ENCODE measurements around the gene MUC6.

Gene MUC6

GRCh38 chr11:1034001-1034400 is 2.5 kb downstream of the MUC6 start:
- DNase-seq = no peak

GRCh38 chr11:1033016-1033798 is 3.3 kb downstream of the MUC6 start:
- no peak for DNase-seq

DNA sequence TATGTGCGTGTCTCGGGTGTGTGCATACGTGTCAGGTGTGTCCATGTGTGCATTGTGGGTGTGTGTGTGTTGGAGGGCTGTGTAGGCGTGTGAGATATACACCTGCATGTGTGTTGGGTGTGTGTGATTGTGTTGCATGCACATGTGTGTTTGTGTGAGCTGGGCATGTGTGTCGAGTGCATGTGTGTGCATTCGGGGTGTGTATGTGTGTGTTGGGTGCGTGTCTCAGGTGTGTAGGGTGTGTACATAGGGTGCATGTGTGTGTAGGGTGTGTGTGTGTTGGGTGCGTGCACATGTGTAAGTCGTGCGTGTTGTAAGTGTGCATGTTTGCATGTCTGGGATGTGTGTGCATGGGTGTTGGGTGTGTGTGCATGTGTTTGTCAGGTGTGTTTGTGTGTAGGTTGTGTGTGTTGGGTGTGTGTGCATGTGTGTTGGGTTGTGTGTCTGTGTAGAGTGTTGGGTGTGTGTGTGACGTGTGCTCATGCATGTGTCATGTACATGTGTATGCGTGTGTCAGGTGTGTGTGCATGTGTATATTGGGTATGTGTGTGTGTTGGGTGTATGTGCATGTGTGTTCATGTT is 4.1 kb downstream of the MUC6 start:
- no peak for DNase-seq

DNA sequence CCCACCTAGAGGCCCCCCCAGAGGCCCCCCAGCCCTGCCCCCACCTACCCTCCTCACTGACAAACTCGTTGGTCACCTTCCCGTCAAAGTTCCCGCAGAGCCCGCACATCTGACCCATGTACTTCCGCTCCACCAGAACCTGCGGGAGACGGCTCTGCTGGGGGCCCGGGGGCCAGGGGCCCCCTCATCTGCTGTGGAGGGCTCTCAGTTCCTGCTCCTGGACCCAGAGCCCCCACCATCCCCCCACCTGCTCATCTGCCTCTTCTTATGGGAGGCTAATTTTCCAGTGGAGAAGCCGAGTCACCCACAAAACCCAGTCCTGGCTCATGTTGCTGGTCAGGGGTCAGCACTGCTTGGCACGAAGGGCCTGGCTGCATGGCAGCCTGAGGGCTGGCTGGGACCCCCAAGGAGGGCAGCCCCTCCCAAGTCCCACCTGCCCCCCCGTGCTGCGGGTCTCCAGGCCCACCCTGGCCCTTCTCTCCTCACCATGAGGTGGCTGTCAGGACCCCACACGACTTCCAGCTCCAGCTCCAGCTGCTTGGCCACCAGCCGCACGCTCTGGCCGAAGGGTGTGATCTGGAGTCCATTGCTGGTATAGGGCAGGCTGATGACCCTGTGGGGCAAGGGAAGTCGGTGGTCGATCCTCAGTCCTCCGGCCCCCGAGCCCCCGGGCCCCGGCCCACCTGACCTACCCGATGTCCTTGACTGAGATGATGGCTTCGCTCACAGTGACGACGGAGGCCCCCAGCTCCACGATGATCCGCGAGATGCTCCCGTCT is 5.2 kb downstream of the MUC6 start:
- DNase-seq = no peak

- no peak for DNase-seq
These were observed 6.0 kb downstream of the MUC6 start for GRCh38 chr11:1030556-1030955.

DNA sequence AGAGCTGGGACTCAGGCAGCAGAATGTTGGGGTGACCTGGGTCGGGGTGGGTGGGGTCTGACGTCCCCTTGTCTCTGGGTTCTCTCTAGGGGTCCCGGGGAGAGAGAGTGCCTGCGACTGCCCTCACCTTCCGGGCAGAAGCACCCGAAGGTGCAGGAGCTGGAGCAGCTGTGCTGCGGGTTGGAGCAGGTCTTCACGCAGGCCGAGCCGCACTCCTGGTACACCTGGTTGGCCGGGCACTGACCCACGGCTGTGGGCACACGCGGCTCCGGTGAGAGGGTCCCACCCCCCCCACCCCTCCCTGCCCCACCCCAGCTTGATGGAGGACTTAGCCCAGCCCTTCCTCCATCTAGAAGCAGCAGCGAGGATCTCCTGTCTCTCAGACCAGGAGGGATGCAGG is 6.4 kb downstream of the MUC6 start:
- no peak for DNase-seq

DNA sequence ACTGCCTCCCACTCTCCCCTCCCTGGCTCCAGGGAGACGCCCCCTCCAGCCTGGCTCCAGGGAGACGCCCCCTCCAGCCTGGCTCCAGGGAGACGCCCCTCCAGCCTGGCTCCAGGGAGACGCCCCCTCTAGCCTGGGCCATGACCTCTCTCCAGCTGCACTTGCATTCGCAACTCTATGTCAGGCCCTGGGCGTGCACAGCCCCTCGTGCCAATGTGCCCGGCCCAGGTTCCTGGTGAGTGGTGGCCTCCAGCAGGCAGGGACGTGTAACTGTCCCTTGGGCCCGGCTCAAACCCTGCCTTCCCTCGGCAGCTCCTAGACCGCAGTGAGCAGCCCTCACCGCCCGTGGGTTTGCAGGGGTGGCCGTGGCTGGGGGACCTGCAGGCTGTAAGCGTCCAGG is 6.9 kb downstream of the MUC6 start:
- DNase-seq = no peak

GRCh38 chr11:1029051-1029450 is 7.5 kb downstream of the MUC6 start:
- no peak for DNase-seq

DNA sequence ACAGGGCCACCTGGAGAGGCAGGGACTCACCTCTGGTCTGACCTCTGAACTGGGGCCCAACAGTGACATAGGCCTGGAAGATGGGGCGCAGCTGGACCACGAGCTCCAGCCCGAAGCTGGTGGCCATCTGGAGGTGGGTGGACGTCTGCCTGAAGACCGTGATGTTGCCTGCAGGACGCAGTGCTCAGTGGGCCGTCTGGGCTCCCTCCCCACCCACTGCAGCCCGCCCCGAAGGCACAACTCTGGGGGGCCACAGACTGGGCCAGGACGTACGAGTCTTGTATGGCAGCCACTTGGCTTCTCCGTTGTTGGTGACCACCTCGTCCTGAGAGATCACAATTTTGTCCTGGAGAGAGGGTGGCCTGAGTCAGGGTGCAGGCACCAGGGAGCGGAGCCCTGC is 7.9 kb downstream of the MUC6 start:
- no peak for DNase-seq

GRCh38 chr11:1028291-1028540 is 8.3 kb downstream of the MUC6 start:
- no peak for DNase-seq

GRCh38 chr11:1027483-1028290 is 8.8 kb downstream of the MUC6 start:
- no peak for DNase-seq

DNA sequence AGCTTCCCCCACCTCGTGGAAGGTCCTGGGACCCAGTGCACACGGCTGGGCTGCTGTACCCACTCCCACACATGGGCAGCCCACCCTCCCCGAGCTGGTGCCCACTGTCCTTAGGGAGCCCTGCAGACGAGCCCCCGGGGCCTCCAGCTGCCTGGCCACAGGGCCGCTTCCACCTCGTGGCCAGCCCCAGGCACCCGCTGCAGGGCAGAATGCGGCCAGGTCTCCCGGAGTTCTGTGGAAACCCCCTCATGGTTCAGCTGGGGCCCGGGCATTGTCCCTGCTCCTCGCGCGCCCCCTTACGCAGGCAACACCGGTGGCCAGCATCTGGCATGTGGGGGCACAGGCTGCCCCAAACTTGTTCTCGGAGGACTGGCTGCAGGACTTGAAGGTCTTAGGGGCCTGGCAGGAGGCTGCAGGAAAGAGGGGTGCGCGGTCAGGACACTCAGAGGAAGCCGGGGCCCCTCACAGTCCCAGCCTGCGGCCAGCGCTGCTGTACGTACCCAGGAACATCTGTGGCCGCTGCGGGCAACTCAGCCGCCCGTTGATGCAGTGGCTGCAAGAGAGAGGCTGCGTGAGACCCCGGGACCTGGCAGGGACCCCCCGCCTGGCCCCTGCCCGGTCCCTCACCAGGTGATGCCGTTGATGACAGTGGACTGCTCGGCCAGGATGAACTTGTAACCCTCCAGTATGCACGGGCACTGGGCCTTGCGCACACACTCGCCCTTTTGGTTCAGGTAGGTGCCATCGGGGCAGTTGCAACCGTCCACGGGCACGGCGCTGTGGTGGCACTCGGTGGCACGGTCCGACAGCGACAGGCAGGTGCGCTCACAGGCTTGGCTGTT is 9.7 kb downstream of the MUC6 start:
- no peak for DNase-seq

- no peak for DNase-seq
These were observed 10.4 kb downstream of the MUC6 start for GRCh38 chr11:1026163-1026450.

GRCh38 chr11:1025410-1026162 is 10.9 kb downstream of the MUC6 start:
- no peak for DNase-seq

GRCh38 chr11:1024597-1025409 is 11.7 kb downstream of the MUC6 start:
- DNase-seq = no peak

- no peak for DNase-seq
These were observed 12.5 kb downstream of the MUC6 start for GRCh38 chr11:1023811-1024596.

DNA sequence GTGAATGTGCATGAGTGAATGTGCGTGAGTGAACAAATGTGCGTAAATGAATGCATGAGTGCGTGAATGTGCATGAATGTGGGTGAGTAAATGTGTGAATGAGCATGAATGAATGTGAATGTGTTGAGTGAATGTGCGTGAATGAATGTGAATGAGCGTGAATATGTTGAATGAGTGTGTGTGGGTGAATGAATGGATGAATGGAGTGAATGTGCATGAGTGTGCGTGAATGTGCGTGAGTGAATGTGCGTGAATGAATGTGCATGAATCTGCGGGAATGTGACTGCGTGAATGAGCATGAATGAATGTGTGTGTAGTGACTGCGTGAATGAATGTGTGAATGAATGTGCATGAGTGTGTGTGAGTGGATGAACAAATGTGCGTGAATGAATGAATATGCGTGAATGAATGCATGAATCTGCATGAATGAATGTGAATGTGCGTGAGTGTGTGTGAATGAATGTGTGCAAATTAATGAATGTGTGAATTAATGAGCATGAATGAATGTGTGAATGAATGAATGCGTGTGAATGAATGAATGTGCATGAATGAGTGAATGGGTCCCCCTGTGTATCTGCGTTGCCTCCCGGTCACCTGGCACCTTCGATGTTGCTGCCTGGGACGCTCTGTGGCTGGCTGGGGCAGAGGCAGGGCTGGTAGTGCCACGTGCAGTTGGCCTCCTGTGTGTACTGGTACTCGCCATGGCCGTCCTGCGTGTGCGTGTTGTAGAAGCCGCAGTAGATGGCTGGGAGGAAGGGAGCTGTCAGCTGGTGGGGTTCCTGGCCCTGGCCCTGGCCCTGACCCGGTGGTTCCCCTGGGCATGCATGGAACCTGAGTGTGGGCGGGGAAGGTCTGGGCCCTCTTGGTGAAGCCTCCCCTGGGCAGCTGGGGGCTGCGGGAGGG is 13.4 kb downstream of the MUC6 start:
- no peak for DNase-seq

DNA sequence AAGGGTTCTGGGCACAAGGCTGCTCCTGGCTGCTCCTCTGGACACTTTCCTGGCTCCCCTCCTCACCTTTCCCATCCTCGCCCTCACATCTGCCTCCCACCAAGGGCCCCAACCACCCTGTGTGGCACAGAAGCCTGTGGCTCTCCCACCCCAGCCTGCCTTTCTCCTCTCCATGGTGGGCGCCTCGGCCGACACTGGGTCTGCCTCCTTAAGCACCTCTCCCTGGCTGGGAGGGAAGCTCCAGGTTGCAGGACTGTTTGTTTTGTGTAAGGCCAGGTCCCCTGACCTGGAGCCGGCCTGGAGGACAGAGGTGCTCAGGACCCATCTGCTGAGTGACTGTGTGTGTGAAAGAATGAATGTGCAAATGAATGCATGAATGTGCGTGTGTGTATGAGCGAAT is 14.1 kb downstream of the MUC6 start:
- no peak for DNase-seq

- no peak for DNase-seq
These were observed 16.2 kb downstream of the MUC6 start for GRCh38 chr11:1020211-1020905.

Data from NCI-H226 (cell line).